AG10803 (cell line): ENCODE measurements around the gene ERN1.
"Not testable (repeated sequence)": the region's sequence is repeated elsewhere in the genome, so short reads cannot be mapped to it uniquely, and the experiment has no call there.

Experiments
- DNase-seq: peaks from one replicate; pipeline ENCODE4 v3.0.0; 2010; ENCODE audit warnings: low read depth
- H3K4me3 ChIP-seq: 2 replicates; pipeline ENCODE4 v1.5.1; 2011; ENCODE audit warnings: mild to moderate bottlenecking, low read length, control low read depth
- TF ChIP-seq, protein P1 (sequence below): conservative IDR thresholded peaks from 2 replicates; pipeline ENCODE4 v1.5.1; 2011; ENCODE audit warnings: mild to moderate bottlenecking, low read length, control low read depth, inconsistent platforms

ERN1 gene

DNA sequence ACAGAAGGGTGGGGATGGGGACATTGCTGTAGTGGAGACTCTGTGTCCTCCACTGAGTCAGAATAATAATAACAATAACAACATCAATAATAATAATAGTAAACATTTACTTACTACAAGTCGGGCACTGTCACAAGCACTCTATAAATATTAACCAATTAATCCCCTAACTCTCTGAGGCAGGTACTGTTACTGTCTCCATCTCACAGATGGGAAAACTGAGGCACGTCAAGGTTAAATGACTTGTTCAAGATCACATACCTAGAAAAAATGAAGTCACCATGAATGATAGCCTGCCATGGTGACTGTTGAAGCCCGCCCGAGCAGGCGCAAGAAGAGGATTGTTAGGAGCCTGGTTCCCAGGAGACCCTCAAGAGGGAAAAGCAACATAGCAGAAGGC, 121.6 kb downstream of the ERN1 start:
- no peak for DNase-seq
- TF ChIP-seq, protein P1, sequence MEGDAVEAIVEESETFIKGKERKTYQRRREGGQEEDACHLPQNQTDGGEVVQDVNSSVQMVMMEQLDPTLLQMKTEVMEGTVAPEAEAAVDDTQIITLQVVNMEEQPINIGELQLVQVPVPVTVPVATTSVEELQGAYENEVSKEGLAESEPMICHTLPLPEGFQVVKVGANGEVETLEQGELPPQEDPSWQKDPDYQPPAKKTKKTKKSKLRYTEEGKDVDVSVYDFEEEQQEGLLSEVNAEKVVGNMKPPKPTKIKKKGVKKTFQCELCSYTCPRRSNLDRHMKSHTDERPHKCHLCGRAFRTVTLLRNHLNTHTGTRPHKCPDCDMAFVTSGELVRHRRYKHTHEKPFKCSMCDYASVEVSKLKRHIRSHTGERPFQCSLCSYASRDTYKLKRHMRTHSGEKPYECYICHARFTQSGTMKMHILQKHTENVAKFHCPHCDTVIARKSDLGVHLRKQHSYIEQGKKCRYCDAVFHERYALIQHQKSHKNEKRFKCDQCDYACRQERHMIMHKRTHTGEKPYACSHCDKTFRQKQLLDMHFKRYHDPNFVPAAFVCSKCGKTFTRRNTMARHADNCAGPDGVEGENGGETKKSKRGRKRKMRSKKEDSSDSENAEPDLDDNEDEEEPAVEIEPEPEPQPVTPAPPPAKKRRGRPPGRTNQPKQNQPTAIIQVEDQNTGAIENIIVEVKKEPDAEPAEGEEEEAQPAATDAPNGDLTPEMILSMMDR = no peak
- H3K4me3 ChIP-seq = no peak overlapping the region

DNA sequence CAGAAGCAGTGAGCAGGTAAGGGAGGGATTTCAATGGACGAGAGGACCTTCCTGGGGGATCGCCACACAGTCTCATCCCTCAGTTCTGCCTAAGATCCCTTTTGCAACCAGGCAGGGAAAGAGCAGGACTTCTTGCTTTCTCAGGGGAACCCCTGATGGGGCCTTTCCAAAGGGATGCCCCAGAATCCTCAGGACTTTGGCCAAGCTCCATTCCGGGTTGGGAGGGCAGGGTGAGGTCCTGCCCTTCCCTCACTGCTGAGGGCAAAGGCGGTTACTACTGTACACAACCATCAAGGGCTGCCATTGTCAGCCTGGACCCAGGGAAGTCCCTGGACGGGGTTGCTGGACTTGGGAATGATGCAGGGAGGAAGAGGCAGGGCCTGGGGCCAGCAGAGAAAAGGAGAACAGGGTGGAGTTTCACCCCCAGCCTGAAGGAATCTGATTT, 122.1 kb downstream of the ERN1 start:
- no peak for DNase-seq
- no peak overlapping the region for H3K4me3 ChIP-seq
- TF ChIP-seq, protein P1 = no peak

DNA sequence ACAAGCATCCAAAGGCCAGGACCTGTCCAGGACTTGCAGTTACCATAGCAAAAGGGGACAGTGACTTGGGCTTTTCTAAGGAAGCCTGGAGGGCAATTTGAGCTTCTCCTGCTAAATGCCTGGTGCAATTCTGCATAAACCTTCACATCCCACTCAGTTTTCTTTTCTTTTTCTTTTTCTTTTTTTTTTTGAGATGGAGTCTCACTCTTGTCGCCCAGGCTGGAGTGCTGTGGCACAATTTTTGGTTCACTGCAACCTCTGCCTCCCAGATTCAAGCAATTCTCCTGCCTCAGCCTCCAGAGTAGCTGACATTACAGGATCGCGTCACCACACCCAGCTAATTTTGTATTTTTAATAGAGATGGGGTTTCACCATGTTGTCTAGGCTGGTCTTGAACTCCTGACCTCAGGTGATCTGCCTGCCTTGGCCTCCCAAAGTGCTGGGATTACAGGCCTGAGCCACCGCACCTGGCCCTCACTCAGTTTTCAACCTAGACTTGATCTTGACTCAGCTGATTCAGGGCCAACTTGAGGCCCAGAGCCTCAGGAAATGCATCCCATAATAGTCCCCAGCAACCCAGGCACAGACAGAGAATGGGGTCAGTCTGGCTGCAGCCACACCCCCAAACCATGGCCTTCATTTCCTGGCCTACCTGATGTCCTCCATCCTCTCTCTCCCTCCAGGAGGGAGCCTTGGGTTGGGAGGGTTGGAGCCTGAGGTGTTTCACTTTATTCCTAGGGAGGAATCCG, 122.7 kb downstream of the ERN1 start:
- not testable (repeated sequence) for H3K4me3 ChIP-seq, DNase-seq

DNA sequence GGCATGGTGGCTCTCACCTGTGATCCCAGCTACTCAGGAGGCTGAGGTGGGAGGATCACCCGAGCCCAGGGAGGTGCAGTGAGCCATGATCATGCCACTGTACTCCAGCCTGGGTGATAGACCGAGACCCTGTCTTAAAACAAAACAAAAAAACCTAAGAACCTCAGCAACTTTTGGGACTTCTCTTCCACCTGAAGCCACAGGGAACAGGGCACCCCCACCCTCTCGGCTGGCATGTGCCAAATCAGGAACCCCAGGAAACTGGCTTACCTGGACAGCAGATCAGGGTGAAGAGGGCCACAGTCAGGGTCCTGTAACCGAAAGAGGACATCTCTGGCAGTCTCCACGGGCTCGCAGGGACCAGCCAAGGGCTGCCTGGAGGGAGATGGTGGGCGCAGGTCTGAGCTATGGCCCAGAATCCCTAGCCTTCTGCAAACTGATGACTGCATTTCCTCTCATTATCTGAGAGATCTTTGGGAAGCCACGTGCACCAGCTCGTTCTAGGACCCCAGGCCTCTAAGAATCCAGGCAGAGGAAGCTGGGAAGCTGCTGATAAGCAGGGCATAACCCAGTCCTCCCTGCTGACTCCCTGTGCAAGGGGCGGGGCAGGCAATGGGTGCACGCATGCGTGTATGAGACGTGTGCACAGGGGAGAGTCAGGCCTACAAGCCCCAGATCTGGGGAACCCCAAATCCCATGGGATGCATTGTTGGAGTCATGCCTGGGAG, 123.4 kb downstream of the ERN1 start:
- DNase-seq = no peak
- no peak overlapping the region for H3K4me3 ChIP-seq
- TF ChIP-seq, protein P1 = no peak

DNA sequence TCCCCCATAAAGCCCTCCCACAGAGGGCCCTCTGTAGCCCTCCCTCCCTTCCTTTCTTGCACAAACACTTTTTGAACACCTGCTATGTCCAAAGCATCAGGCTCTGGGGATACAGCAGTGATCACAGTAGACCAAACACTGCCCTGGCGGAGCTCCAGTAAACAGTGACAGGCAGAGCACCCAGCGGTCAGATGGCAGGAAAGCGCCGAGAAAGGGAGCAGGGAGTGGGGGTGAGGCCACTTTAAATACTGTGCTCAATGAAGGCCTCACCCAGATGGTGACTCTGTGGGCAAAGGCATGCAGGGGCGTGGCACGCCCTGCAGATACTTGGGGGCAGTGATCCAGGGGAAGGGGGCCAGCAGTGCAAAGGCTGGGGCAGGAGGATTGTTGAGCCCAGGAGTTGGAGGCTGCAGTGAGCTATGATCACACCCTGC, 124.2 kb downstream of the ERN1 start:
- TF ChIP-seq, protein P1 = no peak
- H3K4me3 ChIP-seq = no peak overlapping the region
- no peak for DNase-seq

DNA sequence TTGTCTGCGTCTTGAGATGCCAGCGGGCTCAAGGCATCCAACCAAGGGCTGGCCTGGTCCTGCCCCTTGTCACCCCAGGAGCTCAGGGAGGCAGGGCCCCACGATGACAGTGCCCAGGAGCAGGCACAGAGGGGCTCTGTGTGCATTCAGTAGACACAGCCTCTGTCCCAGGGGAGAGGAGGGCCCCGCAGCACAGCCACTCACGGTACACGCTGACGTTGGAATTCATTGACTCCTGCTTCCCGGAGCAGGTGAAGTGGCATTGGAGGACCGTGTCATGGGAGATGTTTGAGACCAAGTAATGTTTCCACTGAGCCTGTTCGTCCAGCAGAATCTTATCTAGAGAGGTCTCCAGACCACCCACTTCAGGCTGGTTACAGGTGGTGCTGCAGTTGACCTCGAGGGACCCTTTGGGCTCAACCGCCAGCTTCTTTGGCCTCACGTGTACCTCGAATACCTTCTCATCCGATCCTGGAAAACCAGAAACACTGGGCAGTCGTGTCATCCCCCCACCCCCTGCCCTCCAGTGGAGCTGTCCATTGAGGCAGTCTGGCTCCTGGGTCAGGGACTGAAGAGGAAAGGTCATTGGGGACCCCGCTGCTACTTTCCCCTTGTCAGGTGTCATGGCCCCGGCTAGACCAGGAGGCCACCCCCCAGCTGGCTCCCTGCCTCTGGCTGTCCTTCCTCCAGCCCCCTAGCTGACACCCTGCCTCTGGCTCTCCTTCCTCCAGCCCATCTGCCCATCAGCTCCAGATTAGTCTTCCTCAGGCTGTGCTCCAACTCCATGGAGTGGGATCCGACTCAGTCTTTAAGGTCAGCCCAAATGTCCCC, 124.8 kb downstream of the ERN1 start:
- TF ChIP-seq, protein P1 = no peak

DNA sequence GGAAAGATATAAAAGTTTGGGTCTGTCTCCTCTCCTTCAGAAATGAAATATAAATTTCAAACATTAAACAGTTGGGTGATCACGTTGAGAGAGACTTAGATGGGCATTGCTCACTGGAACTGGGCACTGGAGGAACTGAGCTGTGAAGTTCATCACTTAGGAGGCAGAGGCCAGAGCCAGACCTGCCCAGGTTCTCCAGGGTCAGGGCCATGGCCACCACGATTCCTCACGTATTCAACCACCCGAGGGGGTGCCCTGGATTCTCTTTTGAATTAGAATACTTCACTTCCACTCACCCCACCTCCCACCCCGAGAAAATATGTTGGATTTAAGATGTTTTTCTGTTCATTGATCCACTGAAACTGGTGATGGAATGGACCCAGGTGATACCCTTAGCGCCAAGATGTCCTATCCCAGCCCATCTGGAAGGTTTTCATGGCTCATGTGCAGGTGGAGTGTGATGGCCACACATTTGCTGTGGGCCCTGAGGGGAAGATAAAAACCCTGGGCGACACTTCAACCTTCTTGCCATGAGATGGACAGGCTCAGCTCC, 125.7 kb downstream of the ERN1 start:
- H3K4me3 ChIP-seq = no peak overlapping the region
- no peak for DNase-seq
- TF ChIP-seq, protein P1 = no peak

More for the DNA sequence above, 124.8 kb downstream of the ERN1 start:
- no peak overlapping the region for H3K4me3 ChIP-seq
- no peak for DNase-seq
